ENCODE measurements around the gene SERTAD1. TPM values are rescaled to one million over a fixed set of nuclear protein-coding genes. Genes with fewer than 3 reads are reported as not detected.

The SERTAD1 gene
- total and polyA plus RNA-seq, 8 donors, result 8.6 to 36.5 (median 11.2) TPM; not detected in 1

DNA sequence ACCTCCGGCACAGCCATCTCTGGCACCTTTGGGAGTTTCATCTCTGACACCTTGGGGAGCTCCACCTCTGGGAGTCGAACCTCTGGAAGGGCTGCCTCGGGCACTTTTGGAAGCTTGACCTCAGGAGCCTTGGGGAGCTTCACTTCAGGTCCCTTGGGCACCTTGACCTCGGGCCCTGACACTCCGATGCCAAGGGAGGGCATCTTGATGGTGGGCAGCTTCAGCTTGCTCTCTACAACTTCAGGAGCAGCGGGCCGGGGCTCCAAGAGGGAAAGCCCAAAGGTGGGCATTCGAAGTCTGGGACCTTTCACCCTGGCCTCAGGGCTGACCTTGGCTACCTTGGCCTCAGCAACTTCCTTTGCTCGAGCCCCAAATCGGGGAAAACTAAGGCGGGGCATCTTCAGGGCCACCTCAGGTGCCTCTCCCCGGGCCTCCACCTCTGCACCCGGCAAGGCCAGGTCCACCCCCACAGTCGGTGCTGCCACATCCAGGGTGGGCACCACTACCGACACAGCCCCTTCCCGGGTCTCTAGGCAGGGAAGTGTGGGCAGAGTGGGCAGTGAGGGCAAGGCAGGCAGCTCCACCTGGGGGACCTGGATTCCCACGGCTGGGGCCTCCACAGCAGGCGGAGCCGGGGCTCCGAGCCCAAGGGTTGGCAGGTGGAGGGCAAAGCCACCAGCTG is 28.8 kb downstream of the SERTAD1 start:
- WGBS, 5 donors, result 87 to 98% (median 89%) methylated on average over 9 to 20 of the region's 20 CpGs
- DNase-seq, result no peak
- H3K27ac ChIP-seq, result no peak overlapping the region
- H3K9me3 ChIP-seq, result no peaks in the 10 kb centered on the region
- intact Hi-C loops (cut with DNase I; ENCODE audit: low total_unique reads), result no loop called here
- peaks cover 0 to 18% (median 3%) of the 10 kb centered on the region in 4 donors for H3K4me1 ChIP-seq
- TF ChIP-seq POLR2A (IDR thresholded peaks at IDR 0.05) (no peak), EP300 (IDR thresholded peaks at IDR 0.05) (no peak), POLR2AphosphoS5 (IDR thresholded peaks at IDR 0.05) (no peak)
- TF ChIP-seq, protein P1, sequence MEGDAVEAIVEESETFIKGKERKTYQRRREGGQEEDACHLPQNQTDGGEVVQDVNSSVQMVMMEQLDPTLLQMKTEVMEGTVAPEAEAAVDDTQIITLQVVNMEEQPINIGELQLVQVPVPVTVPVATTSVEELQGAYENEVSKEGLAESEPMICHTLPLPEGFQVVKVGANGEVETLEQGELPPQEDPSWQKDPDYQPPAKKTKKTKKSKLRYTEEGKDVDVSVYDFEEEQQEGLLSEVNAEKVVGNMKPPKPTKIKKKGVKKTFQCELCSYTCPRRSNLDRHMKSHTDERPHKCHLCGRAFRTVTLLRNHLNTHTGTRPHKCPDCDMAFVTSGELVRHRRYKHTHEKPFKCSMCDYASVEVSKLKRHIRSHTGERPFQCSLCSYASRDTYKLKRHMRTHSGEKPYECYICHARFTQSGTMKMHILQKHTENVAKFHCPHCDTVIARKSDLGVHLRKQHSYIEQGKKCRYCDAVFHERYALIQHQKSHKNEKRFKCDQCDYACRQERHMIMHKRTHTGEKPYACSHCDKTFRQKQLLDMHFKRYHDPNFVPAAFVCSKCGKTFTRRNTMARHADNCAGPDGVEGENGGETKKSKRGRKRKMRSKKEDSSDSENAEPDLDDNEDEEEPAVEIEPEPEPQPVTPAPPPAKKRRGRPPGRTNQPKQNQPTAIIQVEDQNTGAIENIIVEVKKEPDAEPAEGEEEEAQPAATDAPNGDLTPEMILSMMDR (IDR thresholded peaks at IDR 0.05), result no peak
- no peaks in the 10 kb centered on the region for H3K27me3 ChIP-seq
- peaks cover 0 to 21% (median 11%) of the 10 kb centered on the region in 4 donors for H3K36me3 ChIP-seq
- no peak overlapping the region for H3K4me3 ChIP-seq

DNA sequence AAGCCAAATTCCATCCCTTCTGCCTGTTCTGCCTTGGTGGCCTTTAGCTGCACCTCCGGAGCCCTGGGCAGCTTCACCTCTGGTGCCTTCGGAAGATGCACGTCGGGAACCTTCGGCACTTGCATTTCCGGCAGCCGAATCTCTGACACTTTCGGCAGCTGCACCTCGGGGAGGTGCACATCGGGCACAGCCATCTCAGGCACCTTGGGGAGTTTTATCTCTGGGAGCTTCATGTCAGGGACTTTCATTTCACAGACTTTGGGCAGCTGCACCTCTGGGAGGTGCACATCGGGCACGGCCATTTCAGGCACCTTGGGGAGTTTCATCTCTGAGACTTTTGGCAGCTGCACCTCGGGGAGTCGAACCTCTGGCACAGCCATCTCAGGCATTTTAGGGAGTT is 29.8 kb downstream of the SERTAD1 start:
- Histone ChIP-seq H3K9me3 (no peaks in the 10 kb centered on the region), H3K27me3 (no peaks in the 10 kb centered on the region), H3K27ac (no peak overlapping the region), H3K36me3 (peaks cover 0 to 21% (median 11%) of the 10 kb centered on the region in 4 donors), H3K4me1 (peaks cover 0 to 18% (median 3%) of the 10 kb centered on the region in 4 donors), H3K4me3 (no peak overlapping the region)
- intact Hi-C loops (cut with DNase I; ENCODE audit: low total_unique reads), result no loop called here
- DNase-seq, result no peak
- WGBS, 5 donors, result 88 to 91% (median 90%) methylated on average over 14 of the region's 14 CpGs
- no peak for TF ChIP-seq POLR2AphosphoS5 (IDR thresholded peaks at IDR 0.05)
- TF ChIP-seq EP300 (IDR thresholded peaks at IDR 0.05), result no peak
- TF ChIP-seq, protein P1 (IDR thresholded peaks at IDR 0.05), result no peak
- TF ChIP-seq POLR2A (IDR thresholded peaks at IDR 0.05), result no peak

DNA sequence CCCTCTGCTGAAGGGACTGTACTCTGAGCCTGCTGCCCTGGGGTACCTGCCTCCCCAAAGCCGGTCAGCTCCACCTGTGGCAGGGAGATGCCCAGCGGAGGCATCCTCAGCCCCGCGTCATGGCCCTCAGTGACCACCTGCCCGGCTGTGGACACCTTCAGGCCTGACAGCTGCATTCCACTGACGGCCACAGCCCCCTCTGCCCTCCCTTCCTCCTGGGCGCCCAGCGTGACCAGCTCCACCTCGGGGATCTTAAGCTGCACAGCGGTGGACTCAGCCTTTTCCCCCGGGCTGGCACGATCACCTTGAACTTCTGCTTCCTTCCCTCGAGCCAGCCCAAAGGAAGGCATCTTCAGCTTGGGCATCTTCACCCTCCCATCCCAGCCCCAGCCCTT is 31.0 kb downstream of the SERTAD1 start:
- no peak for DNase-seq
- Histone ChIP-seq H3K4me3 (no peak overlapping the region), H3K27ac (no peak overlapping the region), H3K4me1 (peaks cover 0 to 18% (median 3%) of the 10 kb centered on the region in 4 donors), H3K27me3 (no peaks in the 10 kb centered on the region), H3K9me3 (no peaks in the 10 kb centered on the region), H3K36me3 (peaks cover 0 to 21% (median 11%) of the 10 kb centered on the region in 4 donors)
- intact Hi-C loops (cut with DNase I; ENCODE audit: low total_unique reads), result no loop called here
- TF ChIP-seq, protein P1 (IDR thresholded peaks at IDR 0.05), result no peak
- TF ChIP-seq POLR2AphosphoS5 (IDR thresholded peaks at IDR 0.05) (no peak), EP300 (IDR thresholded peaks at IDR 0.05) (no peak)
- 65 to 82% (median 76%) methylated on average over 6 to 13 of the region's 13 CpGs for WGBS, 5 donors

DNA sequence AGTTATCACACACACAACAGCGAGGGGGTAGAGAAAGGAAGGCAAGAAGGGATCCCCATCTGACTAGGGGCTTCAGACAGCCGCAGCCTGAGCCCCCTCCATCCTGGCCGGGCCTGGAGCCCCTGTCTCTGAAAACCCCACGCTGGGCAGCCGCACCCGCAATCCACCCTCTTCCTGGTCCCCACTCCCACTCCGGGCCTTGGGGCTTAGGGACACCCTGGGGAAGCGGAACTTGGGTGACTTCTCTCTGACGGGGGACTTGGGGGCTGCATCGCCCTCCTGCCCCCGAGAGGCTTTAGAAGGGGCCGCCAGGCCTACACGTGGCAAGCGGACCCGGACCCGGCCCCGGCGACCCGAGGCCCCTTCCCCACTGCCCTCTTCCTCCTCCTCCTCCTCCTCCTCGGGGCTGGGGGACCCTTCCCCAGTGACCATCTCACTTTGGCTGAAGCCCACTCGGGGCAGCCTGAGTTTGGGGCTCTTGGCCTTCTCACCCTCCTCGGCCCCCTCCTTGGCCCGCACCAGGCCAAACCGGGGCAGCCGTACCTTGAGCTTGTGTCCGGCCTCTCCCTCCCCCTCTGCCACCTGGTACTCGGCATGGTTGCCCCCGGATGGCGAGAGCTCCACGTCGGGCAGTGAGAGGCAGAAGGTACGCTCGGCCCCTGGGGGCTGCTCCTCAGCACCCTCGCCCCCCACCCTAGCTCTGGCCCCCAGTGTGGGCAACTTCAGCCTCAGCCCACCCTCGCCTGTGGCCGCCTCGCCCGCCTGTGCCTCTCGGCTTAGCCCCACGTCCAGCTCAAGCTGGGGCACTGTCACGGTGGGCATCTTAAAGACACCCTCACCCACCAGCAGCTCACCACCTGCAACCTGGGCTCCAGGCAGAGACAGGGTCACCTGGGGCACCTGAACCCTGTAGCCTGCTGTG is 31.6 kb downstream of the SERTAD1 start:
- intact Hi-C loops (cut with DNase I; ENCODE audit: low total_unique reads), result no loop called here
- Histone ChIP-seq H3K36me3 (peaks cover 0 to 21% (median 11%) of the 10 kb centered on the region in 4 donors), H3K27ac (no peak overlapping the region), H3K4me1 (peaks cover 0 to 17% (median 3%) of the 10 kb centered on the region in 4 donors), H3K4me3 (no peak overlapping the region), H3K9me3 (no peaks in the 10 kb centered on the region), H3K27me3 (no peaks in the 10 kb centered on the region)
- no peak for DNase-seq
- 87 to 93% (median 90%) methylated on average over 30 to 41 of the region's 41 CpGs for WGBS, 5 donors
- TF ChIP-seq EP300 (IDR thresholded peaks at IDR 0.05) (no peak), POLR2AphosphoS5 (IDR thresholded peaks at IDR 0.05) (no peak)
- TF ChIP-seq, protein P1 (IDR thresholded peaks at IDR 0.05), result no peak
